ENCODE measurements around the gene SF3B2. TPM values are rescaled to one million over a fixed set of nuclear protein-coding genes. Genes with fewer than 3 reads are reported as not detected.
A peak's percentile ranks its signal among the peaks of the same experiment; 100 is the strongest.

The SF3B2 gene
- total and polyA plus RNA-seq, 9 of the 15 experiments (the other 6 are each of a cell fraction or from before 2014, with no cell fraction given) = 58.3 to 248 (median 157) TPM

DNA sequence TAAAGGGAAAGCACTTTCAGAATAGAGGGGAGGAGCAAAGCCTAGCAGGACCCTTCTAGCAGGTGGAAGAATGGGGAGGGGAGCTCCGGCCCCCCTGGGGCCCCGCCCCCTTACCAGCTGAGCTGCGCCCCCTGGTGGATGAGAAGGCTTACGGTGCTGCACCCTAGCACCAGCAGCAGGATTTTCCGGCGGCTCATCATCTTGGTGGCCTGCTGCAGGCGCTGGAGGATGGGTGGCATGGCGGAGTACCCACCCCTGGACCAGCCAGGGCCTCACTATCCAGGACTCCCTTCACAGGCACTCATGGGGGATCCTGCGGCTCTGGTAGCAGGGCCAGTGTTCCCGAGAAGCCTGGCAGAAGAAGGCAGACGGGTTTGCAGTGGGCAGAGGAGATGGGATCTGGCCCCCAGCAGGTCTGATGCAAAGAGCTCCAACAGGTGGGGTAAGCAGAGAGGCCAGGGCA lies 7.0 kb upstream of the SF3B2 start (continued):
- TF ChIP-seq, protein P1, sequence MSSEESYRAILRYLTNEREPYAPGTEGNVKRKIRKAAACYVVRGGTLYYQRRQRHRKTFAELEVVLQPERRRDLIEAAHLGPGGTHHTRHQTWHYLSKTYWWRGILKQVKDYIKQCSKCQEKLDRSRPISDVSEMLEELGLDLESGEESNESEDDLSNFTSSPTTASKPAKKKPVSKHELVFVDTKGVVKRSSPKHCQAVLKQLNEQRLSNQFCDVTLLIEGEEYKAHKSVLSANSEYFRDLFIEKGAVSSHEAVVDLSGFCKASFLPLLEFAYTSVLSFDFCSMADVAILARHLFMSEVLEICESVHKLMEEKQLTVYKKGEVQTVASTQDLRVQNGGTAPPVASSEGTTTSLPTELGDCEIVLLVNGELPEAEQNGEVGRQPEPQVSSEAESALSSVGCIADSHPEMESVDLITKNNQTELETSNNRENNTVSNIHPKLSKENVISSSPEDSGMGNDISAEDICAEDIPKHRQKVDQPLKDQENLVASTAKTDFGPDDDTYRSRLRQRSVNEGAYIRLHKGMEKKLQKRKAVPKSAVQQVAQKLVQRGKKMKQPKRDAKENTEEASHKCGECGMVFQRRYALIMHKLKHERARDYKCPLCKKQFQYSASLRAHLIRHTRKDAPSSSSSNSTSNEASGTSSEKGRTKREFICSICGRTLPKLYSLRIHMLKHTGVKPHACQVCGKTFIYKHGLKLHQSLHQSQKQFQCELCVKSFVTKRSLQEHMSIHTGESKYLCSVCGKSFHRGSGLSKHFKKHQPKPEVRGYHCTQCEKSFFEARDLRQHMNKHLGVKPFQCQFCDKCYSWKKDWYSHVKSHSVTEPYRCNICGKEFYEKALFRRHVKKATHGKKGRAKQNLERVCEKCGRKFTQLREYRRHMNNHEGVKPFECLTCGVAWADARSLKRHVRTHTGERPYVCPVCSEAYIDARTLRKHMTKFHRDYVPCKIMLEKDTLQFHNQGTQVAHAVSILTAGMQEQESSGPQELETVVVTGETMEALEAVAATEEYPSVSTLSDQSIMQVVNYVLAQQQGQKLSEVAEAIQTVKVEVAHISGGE (CRISPR knock-in tag; IDR thresholded peaks at IDR 0.05) = no peak
- TF ChIP-seq CREM (IDR thresholded peaks at IDR 0.05; ENCODE audit: low read depth) (peak; percentile 26; the same call in 1 of the 2 replicates), SRF (CRISPR knock-in tag; IDR thresholded peaks at IDR 0.05) (0 out of 4 replicates have a peak, but pooled peaks of 1 of the 2 experiments have one; percentile 65), LCOR (CRISPR knock-in tag; IDR thresholded peaks at IDR 0.05) (no peak), ZNF12 (CRISPR knock-in tag; IDR thresholded peaks at IDR 0.05) (0 out of 2 replicates have a peak, but pooled peaks have one; percentile 45), JUND (IDR thresholded peaks at IDR 0.05; ENCODE audit: borderline replicate concordance, low read depth, low read length) (0 out of 2 replicates have a peak, but pooled peaks have one; percentile 39), JUND (tag; IDR thresholded peaks at IDR 0.05; ENCODE audit: borderline replicate concordance, low read depth, low read length) (no peak; the same call in 2 of the 3 replicates), RB1 (IDR thresholded peaks at IDR 0.05; ENCODE audit: low read depth) (peak; percentile 74), SP1 (CRISPR knock-in tag; IDR thresholded peaks at IDR 0.05) (peak; percentile 94), ZBTB7A (IDR thresholded peaks at IDR 0.05; ENCODE audit: borderline replicate concordance, control insufficient read depth, low read depth, low read length) (peak; percentile 76), ZNF586 (CRISPR knock-in tag; conservative IDR thresholded peaks at IDR 0.05) (no peak), ZNF764 (CRISPR knock-in tag; IDR thresholded peaks at IDR 0.05; ENCODE audit: low read depth) (no peak), RBBP5 (IDR thresholded peaks at IDR 0.05; ENCODE audit: borderline replicate concordance, insufficient read depth, low read length, poor library complexity, severe bottlenecking) (peak; percentile 40), RAD21 (CRISPR knock-in tag; conservative IDR thresholded peaks at IDR 0.05 in 1 of 2, IDR thresholded peaks at IDR 0.05 in 1 of 2) (peak; percentile 46 to 62)
- TF ChIP-seq, protein P2, sequence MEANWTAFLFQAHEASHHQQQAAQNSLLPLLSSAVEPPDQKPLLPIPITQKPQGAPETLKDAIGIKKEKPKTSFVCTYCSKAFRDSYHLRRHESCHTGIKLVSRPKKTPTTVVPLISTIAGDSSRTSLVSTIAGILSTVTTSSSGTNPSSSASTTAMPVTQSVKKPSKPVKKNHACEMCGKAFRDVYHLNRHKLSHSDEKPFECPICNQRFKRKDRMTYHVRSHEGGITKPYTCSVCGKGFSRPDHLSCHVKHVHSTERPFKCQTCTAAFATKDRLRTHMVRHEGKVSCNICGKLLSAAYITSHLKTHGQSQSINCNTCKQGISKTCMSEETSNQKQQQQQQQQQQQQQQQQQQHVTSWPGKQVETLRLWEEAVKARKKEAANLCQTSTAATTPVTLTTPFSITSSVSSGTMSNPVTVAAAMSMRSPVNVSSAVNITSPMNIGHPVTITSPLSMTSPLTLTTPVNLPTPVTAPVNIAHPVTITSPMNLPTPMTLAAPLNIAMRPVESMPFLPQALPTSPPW (CRISPR knock-in tag; IDR thresholded peaks at IDR 0.05) = peak; percentile 98
- TF ChIP-seq, protein P3, sequence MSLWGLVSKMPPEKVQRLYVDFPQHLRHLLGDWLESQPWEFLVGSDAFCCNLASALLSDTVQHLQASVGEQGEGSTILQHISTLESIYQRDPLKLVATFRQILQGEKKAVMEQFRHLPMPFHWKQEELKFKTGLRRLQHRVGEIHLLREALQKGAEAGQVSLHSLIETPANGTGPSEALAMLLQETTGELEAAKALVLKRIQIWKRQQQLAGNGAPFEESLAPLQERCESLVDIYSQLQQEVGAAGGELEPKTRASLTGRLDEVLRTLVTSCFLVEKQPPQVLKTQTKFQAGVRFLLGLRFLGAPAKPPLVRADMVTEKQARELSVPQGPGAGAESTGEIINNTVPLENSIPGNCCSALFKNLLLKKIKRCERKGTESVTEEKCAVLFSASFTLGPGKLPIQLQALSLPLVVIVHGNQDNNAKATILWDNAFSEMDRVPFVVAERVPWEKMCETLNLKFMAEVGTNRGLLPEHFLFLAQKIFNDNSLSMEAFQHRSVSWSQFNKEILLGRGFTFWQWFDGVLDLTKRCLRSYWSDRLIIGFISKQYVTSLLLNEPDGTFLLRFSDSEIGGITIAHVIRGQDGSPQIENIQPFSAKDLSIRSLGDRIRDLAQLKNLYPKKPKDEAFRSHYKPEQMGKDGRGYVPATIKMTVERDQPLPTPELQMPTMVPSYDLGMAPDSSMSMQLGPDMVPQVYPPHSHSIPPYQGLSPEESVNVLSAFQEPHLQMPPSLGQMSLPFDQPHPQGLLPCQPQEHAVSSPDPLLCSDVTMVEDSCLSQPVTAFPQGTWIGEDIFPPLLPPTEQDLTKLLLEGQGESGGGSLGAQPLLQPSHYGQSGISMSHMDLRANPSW (CRISPR knock-in tag; IDR thresholded peaks at IDR 0.05) = no peak
- TF ChIP-seq, protein P4, sequence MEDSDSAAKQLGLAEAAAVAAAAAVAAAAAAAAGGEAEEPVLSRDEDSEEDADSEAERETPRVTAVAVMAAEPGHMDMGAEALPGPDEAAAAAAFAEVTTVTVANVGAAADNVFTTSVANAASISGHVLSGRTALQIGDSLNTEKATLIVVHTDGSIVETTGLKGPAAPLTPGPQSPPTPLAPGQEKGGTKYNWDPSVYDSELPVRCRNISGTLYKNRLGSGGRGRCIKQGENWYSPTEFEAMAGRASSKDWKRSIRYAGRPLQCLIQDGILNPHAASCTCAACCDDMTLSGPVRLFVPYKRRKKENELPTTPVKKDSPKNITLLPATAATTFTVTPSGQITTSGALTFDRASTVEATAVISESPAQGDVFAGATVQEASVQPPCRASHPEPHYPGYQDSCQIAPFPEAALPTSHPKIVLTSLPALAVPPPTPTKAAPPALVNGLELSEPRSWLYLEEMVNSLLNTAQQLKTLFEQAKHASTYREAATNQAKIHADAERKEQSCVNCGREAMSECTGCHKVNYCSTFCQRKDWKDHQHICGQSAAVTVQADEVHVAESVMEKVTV (CRISPR knock-in tag; IDR thresholded peaks at IDR 0.05) = no peak

All from K562 (cell line).